Right renal cortex interstitium (tissue), 3 donors: ENCODE results near the gene HMGB1. TPM values are rescaled to one million over a fixed set of nuclear protein-coding genes. Genes with fewer than 3 reads are reported as not detected.
"Not testable (repeated sequence)": the region's sequence is repeated elsewhere in the genome, so short reads cannot be mapped to it uniquely, and the experiment has no call there.

Experiments used
- DNase-seq, 3 donors: peaks; one replicate each; pipeline ENCODE4 v3.0.0-alpha.2; 2013; ENCODE audit warnings: low read depth in 3 of 3, low spot score in 2 of 3
- polyA plus RNA-seq, 3 donors: library from polyadenylated mRNA; unstranded; fragments of 120-200 nt; gene quantifications; one replicate each; pipeline ENCODE4 v1.2.1, GENCODE V29; 2013; ENCODE audit not compliant: insufficient read length in 3 of 3

Gene HMGB1
- polyA plus RNA-seq, 3 donors = 901 to 1,042 (median 920) TPM

DNA sequence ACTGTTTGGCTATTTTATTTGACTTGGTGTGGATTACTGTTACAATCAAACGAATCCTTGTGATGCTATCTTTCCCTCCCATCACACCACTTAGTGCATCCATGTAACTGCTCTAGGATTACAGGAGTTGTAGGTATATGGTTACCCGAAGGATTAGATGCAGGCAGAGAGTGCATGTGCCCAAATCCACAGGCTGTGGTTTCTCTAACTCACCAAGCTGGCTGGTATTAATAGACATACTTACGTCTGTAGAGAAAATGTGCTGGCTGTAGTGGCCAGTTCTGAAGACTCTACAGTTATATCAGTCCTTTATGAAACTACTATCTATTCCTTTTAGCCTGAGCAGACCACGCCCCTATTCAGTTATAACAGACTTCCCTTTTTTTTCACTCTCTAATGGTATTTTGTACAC is 1.1 kb upstream of the HMGB1 start:
- no peak for DNase-seq

- no peak for DNase-seq
Observed at GRCh38 chr13:30466358-30466714, 600 bp upstream of the HMGB1 start.

GRCh38 chr13:30465343-30465592 is 468 bp downstream of the HMGB1 start:
- no peak for DNase-seq

DNA sequence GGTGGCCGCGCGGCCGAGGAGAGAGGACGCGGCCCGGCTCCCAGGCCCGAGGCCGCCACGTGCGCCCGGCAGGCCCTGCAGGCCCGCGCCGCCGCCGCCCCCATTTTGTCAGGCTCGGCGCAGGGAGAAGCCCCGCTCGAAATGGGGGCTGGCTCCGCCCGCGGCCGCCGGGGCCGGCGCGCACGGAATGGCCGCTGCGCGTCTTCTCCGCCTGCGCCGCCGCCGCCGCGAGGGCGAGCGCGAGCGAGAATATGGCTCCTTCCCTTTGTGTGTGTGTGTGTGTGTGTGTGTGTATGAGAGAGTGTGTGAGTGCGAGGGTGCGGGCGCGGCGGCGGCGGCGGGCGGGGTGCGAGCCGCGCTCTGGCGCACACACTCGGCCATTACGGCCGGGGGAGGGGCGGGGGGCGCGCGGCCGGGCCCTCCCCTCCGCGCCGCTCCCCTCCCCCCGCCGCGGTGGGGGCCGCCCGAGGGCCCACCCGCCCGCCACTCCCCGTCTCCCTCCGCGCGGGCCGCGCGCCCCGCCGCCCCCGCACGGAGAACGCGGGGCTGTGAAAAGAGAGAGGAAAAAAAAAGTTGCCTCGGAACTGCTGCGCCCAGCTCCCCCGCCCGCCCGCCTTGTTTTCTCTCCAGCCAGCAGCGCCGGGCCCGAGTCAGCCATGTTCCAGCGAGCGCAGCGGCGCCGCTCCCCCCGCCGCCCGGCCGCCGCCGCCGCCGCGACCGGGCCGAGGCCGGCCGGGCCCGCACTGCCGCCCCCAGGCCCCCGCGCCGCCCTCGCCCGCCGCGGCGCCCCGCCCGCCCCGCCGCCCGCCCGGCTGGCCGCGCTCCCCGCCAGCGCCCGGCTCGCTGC is 1.0 kb downstream of the HMGB1 start:
- DNase-seq = peak in 2 of 3 donors; percentile 49 to 61

GRCh38 chr13:30463787-30464495 is 1.8 kb downstream of the HMGB1 start:
- no peak for DNase-seq

DNA sequence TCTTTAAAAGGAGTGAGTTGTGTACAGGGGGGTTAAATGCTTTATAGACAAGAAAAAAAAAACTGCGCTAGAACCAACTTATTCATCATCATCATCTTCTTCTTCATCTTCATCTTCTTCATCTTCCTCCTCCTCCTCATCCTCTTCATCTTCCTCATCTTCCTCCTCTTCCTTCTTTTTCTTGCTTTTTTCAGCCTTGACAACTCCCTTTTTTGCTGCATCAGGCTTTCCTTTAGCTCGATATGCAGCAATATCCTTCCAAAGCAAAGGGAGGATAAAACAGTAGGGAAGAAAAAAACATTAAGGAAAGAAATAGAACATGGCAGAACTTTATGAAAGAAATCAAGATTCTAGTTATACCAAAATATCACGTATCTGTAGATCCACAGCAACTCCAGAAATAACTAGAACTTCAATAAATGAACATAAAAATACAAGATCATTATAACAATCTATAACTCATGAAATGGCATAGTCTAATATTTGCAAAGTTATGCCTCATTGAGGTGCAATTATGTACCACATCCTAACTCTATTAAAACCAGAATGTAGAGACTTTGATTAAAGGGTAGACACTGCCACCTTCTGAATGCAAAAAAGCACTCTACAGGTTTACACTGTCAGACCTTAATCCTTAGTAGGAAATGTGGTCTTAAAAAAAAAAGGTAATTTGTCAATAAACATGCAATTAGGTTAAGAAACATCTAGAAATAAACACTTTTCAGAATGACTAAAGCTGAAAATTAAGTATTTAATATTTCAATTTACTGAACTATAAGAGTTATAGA is 4.3 kb downstream of the HMGB1 start:
- not testable (repeated sequence) for DNase-seq

DNA sequence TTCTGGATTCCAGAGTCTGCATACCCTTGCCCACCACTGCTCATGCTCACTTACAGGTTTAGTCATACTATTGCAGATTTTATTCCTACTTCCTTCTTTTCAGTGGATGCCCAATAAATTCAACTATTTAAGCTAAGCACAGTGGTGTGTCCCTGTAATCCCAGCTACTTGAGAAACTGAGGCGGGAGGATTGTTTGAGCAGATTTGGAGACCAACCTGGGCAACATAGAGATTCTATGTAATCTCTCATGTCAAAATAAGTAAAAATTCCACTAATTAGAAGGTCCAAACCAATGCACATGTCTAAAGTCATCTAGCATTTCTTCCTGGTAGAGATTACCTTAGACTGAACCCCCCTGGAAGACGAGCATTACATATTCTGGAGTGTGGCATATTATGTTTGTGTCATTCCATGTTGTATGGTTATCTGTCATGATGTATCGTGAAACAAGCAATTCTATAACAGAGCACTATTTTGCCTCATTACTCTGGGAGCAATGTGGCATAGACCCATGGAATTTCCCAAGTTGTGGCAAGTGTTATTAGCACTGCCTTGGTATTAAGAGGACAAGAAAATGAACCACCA is 8.3 kb downstream of the HMGB1 start:
- DNase-seq = no peak

- no peak for DNase-seq
Observed at GRCh38 chr13:30456290-30456689, 9.4 kb downstream of the HMGB1 start.

GRCh38 chr13:30454991-30455390 is 10.7 kb downstream of the HMGB1 start:
- no peak for DNase-seq

DNA sequence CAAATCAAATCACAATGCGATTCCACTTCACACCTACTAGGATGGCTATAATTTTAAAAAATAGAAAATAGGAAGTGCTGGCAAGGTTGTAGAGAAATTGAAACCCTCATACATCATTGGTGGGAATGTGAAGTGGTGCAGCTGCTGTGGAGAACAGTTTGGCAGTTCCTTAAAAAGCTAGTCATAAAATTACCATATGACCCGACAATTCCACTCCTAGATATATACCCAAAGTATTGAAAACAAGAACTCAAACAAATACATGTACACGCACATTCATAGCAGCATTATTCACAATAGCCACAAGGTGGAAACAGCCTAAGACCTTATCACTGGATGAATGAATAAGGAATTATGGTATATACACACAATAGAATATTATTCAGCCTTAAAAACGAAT is 12.0 kb downstream of the HMGB1 start:
- no peak for DNase-seq

DNA sequence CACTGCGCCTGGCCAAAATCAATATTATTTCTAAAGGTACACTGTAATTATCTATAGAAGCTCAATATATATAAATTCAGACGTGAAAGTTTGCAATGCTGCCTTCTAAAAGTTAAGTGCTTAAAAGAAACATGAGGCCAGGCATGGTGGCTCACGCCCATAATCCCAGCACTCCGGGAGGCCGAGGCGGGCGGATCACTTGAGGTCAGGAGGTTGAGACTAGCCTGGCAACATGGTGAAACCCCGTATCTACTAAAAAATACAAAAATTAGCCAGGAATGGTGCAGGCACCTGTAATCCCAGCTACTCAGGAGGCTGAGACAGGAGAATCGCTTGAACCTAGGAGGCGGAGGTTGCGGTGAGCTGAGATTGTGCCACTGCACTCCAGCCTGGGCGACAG is 14.3 kb downstream of the HMGB1 start:
- DNase-seq = not testable (repeated sequence)

DNA sequence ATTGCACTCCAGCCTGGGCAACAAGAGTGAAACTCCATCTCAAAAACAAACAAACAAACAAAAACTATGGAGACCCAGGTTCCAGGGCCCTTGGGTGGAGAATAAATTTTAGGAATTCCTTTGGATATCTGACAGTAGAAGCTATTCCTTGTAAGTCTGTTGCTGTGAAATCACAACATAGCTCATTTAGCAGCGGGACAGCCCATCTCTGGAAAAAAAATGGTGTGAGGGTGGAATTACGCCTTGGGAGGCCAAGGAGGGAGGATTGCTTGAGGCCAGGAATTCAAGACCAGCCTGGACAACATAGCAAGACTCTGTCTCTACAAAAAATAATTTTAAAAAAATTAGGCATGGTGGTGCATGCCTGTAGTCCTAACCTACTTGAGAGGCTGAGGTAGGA is 15.7 kb downstream of the HMGB1 start:
- no peak for DNase-seq

- no peak for DNase-seq
Observed at GRCh38 chr13:30448441-30448840, 17.3 kb downstream of the HMGB1 start.

- DNase-seq = no peak
Observed at GRCh38 chr13:30446126-30446500, 19.6 kb downstream of the HMGB1 start.

DNA sequence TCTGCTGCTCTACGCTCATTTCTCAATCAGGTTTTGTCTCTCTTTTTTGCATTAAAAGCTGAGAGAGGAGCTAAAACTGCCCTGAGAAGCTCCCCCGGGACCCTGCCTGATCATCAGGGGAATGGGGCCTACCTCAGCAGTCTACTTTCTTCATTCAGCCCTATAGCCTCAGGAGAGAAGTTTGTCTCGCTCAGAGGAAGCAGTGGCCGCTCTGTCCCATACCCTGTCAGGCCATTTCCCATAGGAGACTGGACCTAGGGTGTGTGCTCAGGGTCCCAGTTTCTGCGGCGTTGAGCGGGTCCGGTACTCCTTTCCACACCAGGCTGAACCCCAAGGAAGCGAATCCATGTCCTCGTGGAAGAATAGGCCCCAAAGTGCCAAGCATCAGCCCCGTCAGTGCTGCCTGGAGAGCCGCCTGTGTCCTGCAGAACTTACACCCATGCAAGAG is 21.8 kb downstream of the HMGB1 start:
- no peak for DNase-seq

DNA sequence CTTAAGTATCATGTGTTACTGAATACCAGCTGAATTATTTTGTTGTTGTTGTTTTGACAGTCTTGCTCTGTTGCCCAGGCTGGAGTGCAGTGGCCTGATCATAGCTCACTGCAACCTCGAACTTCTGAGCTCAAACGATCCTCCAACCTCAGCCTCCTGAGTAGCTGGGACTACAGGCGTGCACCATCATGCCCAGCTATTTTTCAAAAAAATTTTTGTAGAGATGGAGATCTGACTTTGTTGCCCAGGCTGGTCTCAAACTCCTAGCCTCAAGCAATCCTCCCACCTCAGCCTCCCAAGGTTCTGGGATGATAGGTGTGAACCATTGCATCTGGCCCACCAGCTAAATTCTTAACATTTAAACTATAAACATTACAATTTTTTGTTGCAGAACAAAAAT is 22.2 kb downstream of the HMGB1 start:
- DNase-seq = not testable (repeated sequence)

- no peak for DNase-seq
Observed at GRCh38 chr13:30442926-30443325, 22.8 kb downstream of the HMGB1 start.

GRCh38 chr13:30440910-30441703 is 24.6 kb downstream of the HMGB1 start:
- no peak for DNase-seq

GRCh38 chr13:30438286-30438685 is 27.4 kb downstream of the HMGB1 start:
- DNase-seq = no peak

GRCh38 chr13:30437177-30437576 is 28.6 kb downstream of the HMGB1 start:
- DNase-seq = no peak
